Embryonic facial prominence (tissue), 1 donor: ENCODE measurements around the gene ACTG1.

ENCODE experiments used
- DNase-seq: peaks from one replicate; pipeline ENCODE4 v3.0.0-alpha.2; 2016; ENCODE audit errors: extremely low spot score

Gene ACTG1

GRCh38 chr17:81464586-81464985 is 48.0 kb downstream of the ACTG1 start:
- no peak for DNase-seq

GRCh38 chr17:81463506-81463905 is 49.1 kb downstream of the ACTG1 start:
- no peak for DNase-seq

GRCh38 chr17:81462506-81463125 is 50.0 kb downstream of the ACTG1 start:
- no peak for DNase-seq

- no peak for DNase-seq
These were observed 50.7 kb downstream of the ACTG1 start for GRCh38 chr17:81461607-81462500.

GRCh38 chr17:81460856-81461460 is 51.6 kb downstream of the ACTG1 start:
- no peak for DNase-seq
